Left colon (tissue), 2 donors: Measurements from ENCODE around the gene MYL7. TPM values are rescaled to one million over a fixed set of nuclear protein-coding genes. Genes with fewer than 3 reads are reported as not detected.
"Not testable (repeated sequence)": the region's sequence is repeated elsewhere in the genome, so short reads cannot be mapped to it uniquely, and the experiment has no call there.

Experiments
- ATAC-seq: fragments of 200-7000 bp; cut with Tn5 transposase; one replicate; pipeline ENCODE4 v1.9.1; 2020; ENCODE audit warnings: mild to moderate bottlenecking, moderate library complexity
- DNase-seq, 2 donors: peaks; one replicate each; pipeline ENCODE4 v3.0.0-alpha.2; 2020
- intact Hi-C, 2 donors: fragments of 100-400 bp; cut with DNase I in 1 of 2; cut with micrococcal nuclease in 1 of 2; formaldehyde crosslinking; loops; one replicate each; pipeline versions ENCODE4 v1.11.2 to v1.14.0; 2022; cut with DNase I, micrococcal nuclease
- long read RNA-seq: library from polyadenylated mRNA; unstranded; transcript quantifications from one replicate; pipeline ENCODE4 v2.0.0, GENCODE V29; 2021
- total RNA-seq, 2 donors: library from RNA; stranded (reverse); fragmentation: NEBNext Ultra II Directional; extraction: Animal tissue kit (Norgen Biotek cat#: 25700); gene quantifications; one replicate each; pipeline ENCODE4 v1.2.1, GENCODE V29; 2021
- donor health status: DM: no; HTN: no; CAD: no.
- donor health status: DM: yes; HTN: yes; CAD: no.

Gene MYL7
- total RNA-seq, result not detected
- long read RNA-seq, result 0 reads

GRCh38 chr7:44141221-44141850 lies at the start of gene MYL7:
Gene MYL7, minus strand, starts transcription at chr7:44141332. Its CDS starts 27 bp downstream, at chr7:44141305.
- DNase-seq (no peak), ATAC-seq (no peak)
- intact Hi-C loops, result no loop called here

- intact Hi-C loops, result no loop called here
- ATAC-seq, result no peak
- no peak for DNase-seq
These were observed 49.1 kb upstream of the MYL7 start for GRCh38 chr7:44189993-44190872.

GRCh38 chr7:44189286-44189992 lies 48.3 kb upstream of the MYL7 start, which contains the start of gene GCK:
Gene GCK, minus strand, starts transcription at chr7:44189439. Its CDS starts 486 bp downstream, at chr7:44188953.
- ATAC-seq (no peak), DNase-seq (no peak)
- intact Hi-C loops, result no loop called here

GRCh38 chr7:44188480-44189225 lies 47.5 kb upstream of the MYL7 start:
- no peak for ATAC-seq
- intact Hi-C loops, result no loop called here
- DNase-seq, result no peak

GRCh38 chr7:44187636-44188416 lies 46.7 kb upstream of the MYL7 start:
- DNase-seq, result no peak
- intact Hi-C loops, result no loop called here
- no peak for ATAC-seq

GRCh38 chr7:44186736-44187135 lies 45.6 kb upstream of the MYL7 start:
- ATAC-seq (no peak), DNase-seq (no peak)
- intact Hi-C loops, result no loop called here

- intact Hi-C loops, result no loop called here
- no peak for DNase-seq
- ATAC-seq, result no peak
These were observed 44.6 kb upstream of the MYL7 start for GRCh38 chr7:44185729-44186128.

- no peak for DNase-seq
- ATAC-seq, result no peak
These were observed 43.8 kb upstream of the MYL7 start for GRCh38 chr7:44184873-44185446.

GRCh38 chr7:44184206-44184872 lies 43.2 kb upstream of the MYL7 start:
- DNase-seq (no peak), ATAC-seq (no peak)
- intact Hi-C loops, result no loop called here

More at GRCh38 chr7:44184873-44185446, 43.8 kb upstream of the MYL7 start:
- intact Hi-C loops, result no loop called here

- no peak for ATAC-seq
- intact Hi-C loops, result no loop called here
- DNase-seq, result no peak
These were observed 42.3 kb upstream of the MYL7 start for GRCh38 chr7:44183386-44183785.

GRCh38 chr7:44182827-44183226 lies 41.7 kb upstream of the MYL7 start:
- intact Hi-C loops, result no loop called here
- no peak for ATAC-seq

GRCh38 chr7:44180631-44181030 lies 39.5 kb upstream of the MYL7 start:
- ATAC-seq (no peak), DNase-seq (no peak)
- intact Hi-C loops, result no loop called here

More at GRCh38 chr7:44182827-44183226, 41.7 kb upstream of the MYL7 start:
- DNase-seq, result no peak

GRCh38 chr7:44177570-44178131 lies 36.5 kb upstream of the MYL7 start:
- intact Hi-C loops, result no loop called here
- ATAC-seq, result no peak
- no peak for DNase-seq

GRCh38 chr7:44176486-44176885 lies 35.4 kb upstream of the MYL7 start:
- ATAC-seq (no peak), DNase-seq (no peak)
- intact Hi-C loops, result no loop called here

- intact Hi-C loops, result no loop called here
- no peak for ATAC-seq
These were observed 34.6 kb upstream of the MYL7 start for GRCh38 chr7:44175730-44176129.

GRCh38 chr7:44174694-44174948 lies 33.5 kb upstream of the MYL7 start:
- intact Hi-C loops, result not testable (repeated sequence)

More at GRCh38 chr7:44175730-44176129, 34.6 kb upstream of the MYL7 start:
- DNase-seq, result no peak

More at GRCh38 chr7:44174694-44174948, 33.5 kb upstream of the MYL7 start:
- not testable (repeated sequence) for ATAC-seq, DNase-seq
